B cell (primary cell): ENCODE data around the gene BLACAT1. TPM values are rescaled to one million over a fixed set of nuclear protein-coding genes. Genes with fewer than 3 reads are reported as not detected.

Experiments
- ATAC-seq: fragments of 200-7000 bp; cut with Tn5 transposase; one replicate; pipeline ENCODE4 v1.10.0; 2021; ENCODE audit warnings: low read depth, mild to moderate bottlenecking, moderate number of reproducible peaks, moderate library complexity
- CTCF ChIA-PET: fragments of 350-600 bp; sonication (Branson Sonifier 250); formaldehyde crosslinking; loops from one replicate; lab custom pipeline; 2021; ENCODE audit warnings: antibody characterized with exemption, inconsistent platforms; lab: Charles Lee
- POLR2A ChIA-PET: fragments of 350-600 bp; sonication (Branson Sonifier 250); formaldehyde crosslinking; loops from one replicate; lab custom pipeline; 2021; ENCODE audit warnings: antibody characterized with exemption; lab: Charles Lee
- DNase-seq: peaks from one replicate; pipeline ENCODE4 v3.0.0; 2013
- H2AFZ ChIP-seq: 2 replicates; pipeline ENCODE4 v1.6.1; 2012; ENCODE audit warnings: mild to moderate bottlenecking, low read depth, low read length; ENCODE audit not compliant: insufficient read depth, poor library complexity, severe bottlenecking
- H3K27ac ChIP-seq, 2 donors: 1 replicate in 1 of 2; 2 replicates in 1 of 2; pipeline ENCODE4 v1.5.1; 2012 to 2013; ENCODE audit warnings: low read length in 2 of 2, mild to moderate bottlenecking in 2 of 2, moderate library complexity in 1 of 2
- H3K27me3 ChIP-seq, 4 experiments: fragments of 200-600 bp in 1 of 4; sonication (generic) in 1 of 4; replicated peaks in 1 of 4; 1 replicate in 2 of 4; 2 replicates in 2 of 4; pipeline versions ENCODE4 v1.6.1 to v1.7.0; 2013 to 2016; ENCODE audit warnings: low read length in 3 of 4, mild to moderate bottlenecking in 2 of 4, mixed read lengths in 1 of 4, moderate library complexity in 1 of 4; ENCODE audit not compliant: insufficient read depth in 4 of 4, control insufficient read depth in 3 of 4; ENCODE audit errors: control extremely low read depth in 1 of 4
- H3K36me3 ChIP-seq, 2 experiments: replicated peaks in 1 of 2; 1 replicate in 1 of 2; 2 replicates in 1 of 2; pipeline versions ENCODE4 v1.6.1 to v1.7.1; 2013; ENCODE audit warnings: low read length in 1 of 2; ENCODE audit not compliant: insufficient read depth in 2 of 2, control insufficient read depth in 1 of 2; ENCODE audit errors: control extremely low read depth in 1 of 2, extremely low read depth in 1 of 2
- H3K4me1 ChIP-seq, 2 donors: fragments of 200-600 bp in 1 of 2; sonication (generic) in 1 of 2; 1 replicate in 1 of 2; 2 replicates in 1 of 2; pipeline versions ENCODE4 v1.5.1 to v1.6.1; 2013 to 2017; ENCODE audit warnings: low read length in 2 of 2; ENCODE audit not compliant: control insufficient read depth in 2 of 2, insufficient read depth in 2 of 2
- H3K4me2 ChIP-seq: replicated peaks from 2 replicates; pipeline ENCODE3; 2012; ENCODE audit warnings: mild to moderate bottlenecking, low read depth, low read length; ENCODE audit not compliant: poor library complexity, severe bottlenecking
- H3K4me3 ChIP-seq, 5 experiments: fragments of 200-600 bp in 1 of 5; sonication (generic) in 1 of 5; 1 replicate in 3 of 5; 2 replicates in 2 of 5; pipeline versions ENCODE4 v1.5.1 to v1.7.0; 2011 to 2016; ENCODE audit warnings: low read length in 4 of 5, mild to moderate bottlenecking in 4 of 5, low read depth in 2 of 5, control low read depth in 1 of 5, moderate library complexity in 1 of 5; ENCODE audit not compliant: insufficient read depth in 1 of 5; ENCODE audit errors: control extremely low read depth in 1 of 5, extremely low read depth in 1 of 5
- H3K79me2 ChIP-seq: fragments of 200-600 bp; sonication (generic); one replicate; pipeline ENCODE4 v1.6.0; 2016; ENCODE audit warnings: low read length; ENCODE audit not compliant: control insufficient read depth, insufficient read depth
- H3K9ac ChIP-seq: fragments of 200-600 bp; sonication (generic); 2 replicates; pipeline ENCODE4 v1.6.1; 2017; ENCODE audit warnings: mild to moderate bottlenecking, low read length, moderate library complexity
- H3K9me3 ChIP-seq, 3 donors: one replicate each; pipeline versions ENCODE4 v1.6.1 to v1.7.1; 2013; ENCODE audit warnings: low read length in 2 of 3; ENCODE audit not compliant: control insufficient read depth in 2 of 3, insufficient read depth in 1 of 3; ENCODE audit errors: control extremely low read depth in 1 of 3
- H4K20me1 ChIP-seq: 2 replicates; pipeline ENCODE4 v1.6.0; 2012; ENCODE audit warnings: mild to moderate bottlenecking, low read length; ENCODE audit not compliant: insufficient read depth, control insufficient read depth, poor library complexity, severe bottlenecking
- H3K27ac Mint-ChIP-seq: one replicate; pipeline ENCODE4 v1.8.0; 2021; ENCODE audit warnings: mixed read lengths
- H3K27me3 Mint-ChIP-seq: one replicate; pipeline ENCODE4 v1.8.0; 2021; ENCODE audit warnings: mixed read lengths
- H3K4me1 Mint-ChIP-seq: one replicate; pipeline ENCODE4 v1.8.0; 2021; ENCODE audit warnings: mixed read lengths
- H3K4me3 Mint-ChIP-seq: one replicate; pipeline ENCODE4 v1.8.0; 2021; ENCODE audit warnings: mixed read lengths
- H3K9me3 Mint-ChIP-seq: one replicate; pipeline ENCODE4 v1.8.0; 2022; ENCODE audit warnings: mixed read lengths; ENCODE audit not compliant: insufficient read depth
- CTCF ChIP-seq: fragments of 200-600 bp; IDR thresholded peaks from one replicate; pipeline ENCODE4 v1.8.0; 2022; ENCODE audit warnings: antibody characterized with exemption, mild to moderate bottlenecking
- EZH2 ChIP-seq: IDR thresholded peaks from 2 replicates; pipeline ENCODE4 v1.6.1; 2012; ENCODE audit warnings: borderline replicate concordance, low read depth, mild to moderate bottlenecking, moderate library complexity, low read length; ENCODE audit not compliant: insufficient read depth, poor library complexity, severe bottlenecking
- WGBS: methylation state at CpG from one replicate; pipeline ENCODE4 v1.1.5; 2013; ENCODE audit warnings: missing lambda C conversion rate; ENCODE audit not compliant: insufficient coverage; 5-methylcytosine and 5-hydroxymethylcytosine counted together
- intact Hi-C: fragments of 100-400 bp; cut with micrococcal nuclease; formaldehyde crosslinking; loops from one replicate; pipeline ENCODE4 v1.10.0; 2022
- polyA plus RNA-seq: library from polyadenylated mRNA; depleted of rRNA; stranded (reverse); fragments of >200 nt; gene quantifications from 2 replicates; pipeline ENCODE4 v1.2.3, GENCODE V29; 2012
- total RNA-seq, 2 donors: library from RNA; stranded (reverse); fragments of 120-200 nt in 1 of 2; gene quantifications; 1 replicate in 1 of 2; 2 replicates in 1 of 2; pipeline versions ENCODE4 v1.2.3 to v1.2.4, GENCODE V29; 2013 to 2022

Gene BLACAT1
- total and polyA plus RNA-seq, 2 donors (not counting 1 experiment from before 2014, with no cell fraction given) = 0.03 TPM; not detected in 1

GRCh38 chr1:205449750-205450443 is 5.9 kb downstream of the BLACAT1 start:
- TF ChIP-seq CTCF (no peak), EZH2 (no peak)
- Histone ChIP-seq H3K9ac (no peak overlapping the region), H2AFZ (no peak overlapping the region), H3K4me2 (no peak overlapping the region), H3K4me3 (no peak overlapping the region), H3K27me3 (peaks cover 0 to 63% (median 29%) of the 10 kb centered on the region in 4 experiments), H4K20me1 (no peaks in the 10 kb centered on the region), H3K4me1 (peaks cover 10 to 11% of the 10 kb centered on the region in 2 donors), H3K27ac (no peak overlapping the region), H3K9me3 (peaks cover 0 to 2% (median 0%) of the 10 kb centered on the region in 3 donors), H3K79me2 (no peaks in the 10 kb centered on the region), H3K36me3 (no peaks in the 10 kb centered on the region)
- Mint-ChIP-seq H3K27ac (no peak overlapping the region), H3K4me1 (peaks cover 3% of the 10 kb centered on the region), H3K9me3 (no peaks in the 10 kb centered on the region), H3K4me3 (no peak overlapping the region), H3K27me3 (peaks cover 41% of the 10 kb centered on the region)
- WGBS = 55% methylated on average over 8 of the region's 18 CpGs
- intact Hi-C loops = no loop called here
- ATAC-seq = no peak
- ChIA-PET CTCF (no interaction called here), POLR2A (interaction anchor here (1.1 kb wide), 1 partner anchor 9 kb away, joined by 3 read pairs; no protein-coding TSS in a partner anchor)
- DNase-seq = no peak

GRCh38 chr1:205449254-205449749 is 6.5 kb downstream of the BLACAT1 start:
- Histone ChIP-seq H3K27ac (no peak overlapping the region), H3K4me2 (no peak overlapping the region), H3K27me3 (peaks cover 0 to 60% (median 26%) of the 10 kb centered on the region in 4 experiments), H3K79me2 (no peaks in the 10 kb centered on the region), H3K9ac (no peak overlapping the region), H2AFZ (no peak overlapping the region), H3K4me1 (peaks cover 10 to 14% of the 10 kb centered on the region in 2 donors), H4K20me1 (no peaks in the 10 kb centered on the region), H3K36me3 (no peaks in the 10 kb centered on the region), H3K9me3 (no peaks in the 10 kb centered on the region), H3K4me3 (no peak overlapping the region)
- ChIA-PET CTCF (interaction anchor here (1.7 kb wide), 1 partner anchor 36 kb away, joined by 5 read pairs; no protein-coding TSS in a partner anchor), POLR2A (interaction anchor here (1.1 kb wide), 1 partner anchor 8 kb away, joined by 3 read pairs; no protein-coding TSS in a partner anchor)
- ATAC-seq (no peak), DNase-seq (no peak)
- TF ChIP-seq EZH2 (no peak), CTCF (no peak)
- Mint-ChIP-seq H3K27ac (no peak overlapping the region), H3K4me1 (peaks cover 4% of the 10 kb centered on the region), H3K9me3 (no peaks in the 10 kb centered on the region), H3K4me3 (no peak overlapping the region), H3K27me3 (peaks cover 36% of the 10 kb centered on the region)
- intact Hi-C loops = no loop called here
- 97% methylated on average over 3 of the region's 4 CpGs for WGBS
